Activated CD8-positive, alpha-beta memory T cell treated with anti-CD3 and anti-CD28 coated beads for 36 hours (primary cell): Measurements from ENCODE around the gene DACH1. TPM values are rescaled to one million over a fixed set of nuclear protein-coding genes. Genes with fewer than 3 reads are reported as not detected.

Experiments
- CTCF ChIA-PET: fragments of 350-600 bp; sonication (Branson Sonifier 250); formaldehyde crosslinking; loops from one replicate; lab custom pipeline; 2021; ENCODE audit warnings: antibody characterized with exemption; lab: Charles Lee
- POLR2A ChIA-PET: fragments of 350-600 bp; sonication (Branson Sonifier 250); formaldehyde crosslinking; loops from one replicate; lab custom pipeline; 2021; ENCODE audit warnings: antibody characterized with exemption; lab: Charles Lee
- total RNA-seq, 2 experiments: library from RNA; stranded (reverse); gene quantifications; one replicate each; pipeline ENCODE4 v1.2.3, GENCODE V29; 2021

Gene DACH1
- total RNA-seq, 2 experiments from 2014 or later: not detected

DNA sequence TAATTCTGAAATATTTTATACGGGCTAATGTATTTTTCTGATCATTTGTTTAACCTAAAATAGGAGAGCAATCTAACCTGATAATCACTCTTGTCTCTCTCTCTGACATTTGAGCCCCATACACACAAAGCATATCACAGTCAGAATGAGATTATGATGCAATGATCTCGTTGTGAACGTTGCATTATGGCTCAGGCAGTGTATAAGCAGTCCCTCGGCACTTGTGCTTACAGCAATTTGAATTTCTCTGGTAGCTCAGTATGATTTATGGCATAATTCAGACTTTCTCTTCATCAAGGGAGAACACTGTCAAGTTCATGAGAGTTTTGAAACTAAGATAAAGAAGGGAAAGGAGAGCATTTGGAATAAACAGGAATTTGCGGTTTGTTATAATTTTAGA is 256.1 kb downstream of the DACH1 start:
- POLR2A ChIA-PET: no interaction called here

DNA sequence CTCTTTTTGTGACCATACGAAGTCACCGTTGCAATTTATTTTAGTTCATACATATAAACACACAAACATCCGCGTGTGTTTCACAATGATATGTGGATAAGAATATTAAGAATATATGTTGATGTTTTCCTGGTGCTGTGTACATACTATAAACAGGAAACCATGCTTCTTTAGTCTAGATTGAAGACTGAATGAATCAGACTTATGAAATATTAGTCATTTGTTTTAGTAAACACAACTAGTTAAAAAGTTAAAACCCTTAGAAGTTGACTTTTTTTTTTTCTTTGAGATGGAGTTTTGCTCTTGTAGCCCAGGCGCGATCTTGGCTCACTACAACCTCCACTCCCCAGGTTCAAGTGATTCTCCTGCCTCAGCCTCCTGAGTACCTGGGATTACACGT is 257.7 kb downstream of the DACH1 start:
- ChIA-PET CTCF (no interaction called here), POLR2A (no interaction called here)

More for the DNA sequence above, 256.1 kb downstream of the DACH1 start:
- CTCF ChIA-PET: no interaction called here

DNA sequence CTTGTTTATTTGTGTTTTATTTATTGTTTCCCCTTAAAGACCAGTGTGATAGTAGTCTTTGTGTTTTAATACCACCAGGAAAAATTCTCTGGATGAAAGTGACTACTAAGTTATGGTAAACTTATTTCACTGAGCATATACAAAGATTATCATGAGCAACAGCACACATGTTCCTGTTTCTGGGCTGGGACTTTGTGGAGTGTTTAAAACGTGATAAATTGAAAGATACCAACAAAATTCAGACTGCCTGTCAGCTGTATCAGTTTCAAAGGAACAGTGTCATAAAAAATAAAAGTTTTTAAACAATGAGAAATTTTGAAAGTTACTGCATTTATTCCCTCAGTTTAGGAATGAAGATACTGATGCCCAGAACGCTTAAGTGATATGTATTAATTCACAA is 259.4 kb downstream of the DACH1 start:
- POLR2A ChIA-PET: no interaction called here
- CTCF ChIA-PET: no interaction called here

DNA sequence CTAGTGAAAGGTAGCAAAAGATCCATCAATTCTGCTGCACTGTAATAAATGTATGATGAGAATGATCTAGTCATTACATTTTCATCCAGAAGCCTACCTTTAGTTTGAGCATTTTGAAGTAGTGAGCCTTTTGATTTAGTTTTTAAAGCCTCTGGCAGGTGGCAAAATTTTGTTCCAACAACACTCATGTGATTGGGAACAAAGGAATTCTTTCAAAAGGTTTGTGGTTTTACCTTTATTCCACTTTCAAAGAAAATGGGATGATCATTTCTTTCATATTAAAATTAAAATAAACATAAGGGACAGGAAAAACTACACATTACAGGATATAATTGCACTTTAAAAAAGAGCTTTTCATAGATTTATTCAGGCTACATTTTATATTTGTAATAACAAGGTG is 260.2 kb downstream of the DACH1 start:
- ChIA-PET POLR2A (no interaction called here), CTCF (no interaction called here)

DNA sequence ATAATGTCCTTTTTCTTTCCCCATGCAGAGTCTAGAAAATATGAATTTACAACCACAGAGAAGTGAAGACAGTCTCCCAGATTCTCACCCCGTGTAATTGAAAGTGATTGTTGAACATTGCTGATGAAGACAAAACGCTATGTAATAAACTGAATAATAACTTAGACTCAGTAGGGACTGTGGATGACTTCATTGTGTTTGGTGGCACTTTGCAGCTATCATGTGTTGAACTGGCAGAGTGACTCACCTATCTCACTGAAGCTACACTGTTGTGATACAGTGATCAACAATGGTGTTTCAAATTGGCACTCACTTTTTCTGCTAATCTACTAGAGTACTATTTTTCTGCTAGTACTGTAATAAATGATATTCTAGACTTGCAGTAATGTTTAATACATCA is 261.3 kb downstream of the DACH1 start:
- POLR2A ChIA-PET: no interaction called here
- CTCF ChIA-PET: no interaction called here

DNA sequence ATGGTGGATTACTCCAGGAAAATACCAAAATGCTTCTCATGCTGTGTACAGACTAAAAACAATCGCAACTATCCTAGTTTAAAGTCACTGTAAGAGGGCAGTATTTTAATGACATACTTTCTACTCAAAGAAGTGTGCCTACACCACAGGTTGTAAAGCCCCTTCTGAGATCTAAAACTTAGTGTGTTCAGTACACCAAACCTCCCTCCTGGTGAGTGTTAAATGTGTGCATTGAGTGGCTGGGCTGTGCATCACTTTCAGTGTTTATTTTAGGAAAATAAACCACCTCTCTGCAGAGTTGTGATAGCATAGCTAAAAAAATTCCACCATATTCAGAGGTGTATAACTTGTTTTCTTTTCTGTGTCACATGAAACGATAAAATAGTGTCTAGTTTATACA is 263.7 kb downstream of the DACH1 start:
- ChIA-PET CTCF (no interaction called here), POLR2A (no interaction called here)

DNA sequence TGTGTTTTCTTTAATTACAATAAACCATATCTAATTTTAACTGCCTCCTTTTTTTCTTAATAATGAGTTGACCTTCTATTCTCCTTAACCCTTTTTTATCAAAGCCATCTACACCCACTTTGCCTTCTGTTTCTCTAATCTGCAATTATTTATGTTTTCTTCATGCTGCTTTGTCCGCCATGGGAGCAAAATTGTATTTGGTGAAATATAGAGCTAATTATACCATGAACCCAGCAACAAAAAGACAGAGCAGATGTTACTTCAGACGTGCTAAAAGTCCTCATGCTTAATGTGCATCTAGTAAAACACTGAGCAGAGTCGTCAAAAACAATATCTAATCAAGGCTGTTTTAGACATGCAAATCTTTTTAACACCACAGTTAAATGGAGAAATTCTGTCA is 264.7 kb downstream of the DACH1 start:
- ChIA-PET POLR2A (no interaction called here), CTCF (no interaction called here)

DNA sequence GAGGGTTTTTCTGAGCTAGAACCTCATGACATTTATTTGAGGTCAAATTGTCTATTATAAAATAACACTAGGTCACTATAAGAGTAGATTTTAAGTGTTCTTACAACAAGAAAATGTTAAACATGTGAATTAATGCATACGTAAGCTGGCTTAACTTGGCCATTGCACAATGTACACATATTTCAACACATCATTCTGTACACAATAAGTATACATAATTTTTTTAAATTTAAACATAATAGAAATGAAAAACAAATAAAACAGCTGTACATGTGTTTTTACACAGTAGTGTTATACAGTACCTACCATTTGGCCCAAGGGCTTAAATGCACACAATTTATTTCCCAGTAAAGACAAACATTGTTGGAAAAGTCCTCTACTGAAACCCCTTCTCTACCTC is 269.9 kb downstream of the DACH1 start:
- ChIA-PET POLR2A (no interaction called here), CTCF (no interaction called here)

DNA sequence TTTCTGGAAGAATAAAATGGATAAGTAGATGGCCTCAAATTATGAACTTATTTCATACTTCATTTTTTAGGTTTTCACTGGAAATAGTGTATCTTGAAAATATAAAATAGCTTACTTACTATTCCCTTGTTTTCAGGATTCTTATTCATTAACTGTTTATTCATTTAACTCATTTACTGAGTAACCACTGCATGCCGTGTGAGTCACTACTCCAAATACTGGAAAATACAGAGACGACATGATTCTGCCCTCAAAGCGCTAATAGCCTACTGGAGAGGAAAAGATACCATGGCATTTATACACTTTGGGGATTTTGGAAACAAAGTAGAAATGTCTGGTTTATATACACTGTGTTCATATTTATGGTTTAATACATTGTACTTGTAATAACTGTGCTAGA is 270.9 kb downstream of the DACH1 start:
- CTCF ChIA-PET: no interaction called here
- POLR2A ChIA-PET: no interaction called here

DNA sequence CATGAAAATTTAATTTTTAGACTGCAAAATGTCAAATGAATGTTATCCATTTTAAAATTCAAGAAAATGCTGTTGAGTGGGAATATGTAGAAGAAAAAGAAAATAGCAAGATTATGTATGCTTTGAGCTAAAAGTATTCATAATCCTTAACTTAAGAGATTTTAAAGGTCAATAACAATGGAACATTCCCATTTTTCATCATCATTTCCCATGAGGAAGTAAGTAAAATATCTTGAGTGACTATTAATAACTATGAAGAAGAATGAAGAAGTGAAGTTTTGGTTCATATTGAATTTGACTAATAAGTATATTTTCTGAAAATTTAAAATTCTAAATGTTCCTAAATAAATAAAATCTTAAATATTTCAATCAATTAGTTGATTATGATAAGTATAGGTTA is 273.4 kb downstream of the DACH1 start:
- ChIA-PET POLR2A (no interaction called here), CTCF (no interaction called here)

DNA sequence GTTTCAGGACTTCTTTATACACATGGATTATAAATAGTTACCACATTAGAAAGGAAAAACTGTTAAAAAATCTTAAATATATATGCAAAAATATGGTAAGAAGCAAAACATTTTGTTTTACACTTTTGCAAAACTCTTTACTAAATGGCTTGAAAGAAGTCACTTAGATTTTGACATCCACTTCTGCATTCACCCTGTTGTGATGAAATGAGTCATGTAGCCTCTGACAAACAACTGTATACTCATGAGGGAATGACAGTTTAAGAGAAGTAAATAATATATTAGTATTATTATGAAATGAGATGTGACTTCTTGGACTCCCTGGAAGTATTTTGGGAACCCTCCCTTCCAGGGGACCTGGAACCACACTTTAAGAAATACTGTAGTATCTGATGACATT is 275.6 kb downstream of the DACH1 start:
- ChIA-PET CTCF (no interaction called here), POLR2A (no interaction called here)

DNA sequence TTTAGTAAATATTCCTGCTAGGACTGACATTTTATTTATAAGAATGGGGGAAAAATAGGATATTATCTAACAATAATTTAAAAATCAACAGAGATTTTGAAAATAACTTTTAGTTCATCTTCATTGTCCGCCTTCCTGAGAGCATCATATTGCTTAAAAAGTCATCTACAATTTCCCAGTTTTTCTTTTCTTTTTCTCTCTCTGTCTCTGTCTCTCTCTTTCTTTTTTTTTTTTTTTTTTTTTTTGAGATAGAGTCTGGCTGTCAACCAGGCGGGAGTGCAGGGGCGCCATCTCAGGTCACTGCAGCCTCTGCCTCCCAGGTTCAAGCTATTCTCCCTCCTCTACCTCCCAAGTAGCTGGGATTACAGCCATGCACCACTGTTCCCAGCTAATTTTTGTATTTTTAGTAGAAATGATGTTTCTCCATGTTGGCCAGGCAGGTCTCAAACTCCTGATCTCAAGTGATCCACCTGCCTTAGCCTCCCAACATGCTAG is 276.3 kb downstream of the DACH1 start:
- CTCF ChIA-PET: no interaction called here
- POLR2A ChIA-PET: no interaction called here

DNA sequence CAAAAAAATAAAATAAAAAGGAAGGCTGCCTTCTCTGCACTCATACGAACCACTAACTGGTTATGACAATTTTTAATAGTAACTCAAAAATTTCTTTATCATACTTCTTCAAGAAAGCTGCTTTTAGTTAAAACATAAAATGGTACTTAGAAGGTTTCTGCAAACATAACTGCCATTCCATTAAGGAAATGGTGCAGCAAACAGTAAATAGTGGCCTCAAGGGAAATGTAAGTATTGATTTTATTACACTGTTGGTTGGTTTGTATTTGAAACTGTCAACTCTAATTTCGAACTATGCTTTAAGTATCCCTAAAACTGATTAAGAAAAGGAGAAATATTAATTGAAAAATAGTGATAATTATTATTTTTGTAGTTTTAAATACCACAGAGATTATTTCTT is 278.0 kb downstream of the DACH1 start:
- ChIA-PET CTCF (no interaction called here), POLR2A (no interaction called here)

DNA sequence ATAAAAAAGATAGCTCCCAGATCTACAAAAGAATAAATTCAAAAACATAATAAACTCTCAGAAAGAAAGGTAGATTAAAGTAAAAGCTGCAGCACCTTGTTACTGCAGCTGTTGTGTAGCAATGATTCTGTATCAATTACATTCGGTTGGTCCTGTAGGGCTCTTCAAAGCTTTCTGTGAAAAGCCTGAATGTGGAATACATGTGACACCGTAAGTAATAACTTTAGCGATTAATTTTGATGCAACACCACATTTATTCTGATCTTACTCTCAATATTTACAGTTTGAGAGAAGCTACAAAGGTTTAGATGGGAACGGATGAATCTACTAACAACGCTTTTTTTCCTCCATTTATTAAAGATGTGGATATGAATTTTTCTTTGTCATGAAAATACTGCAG is 279.2 kb downstream of the DACH1 start:
- CTCF ChIA-PET: no interaction called here
- POLR2A ChIA-PET: no interaction called here

DNA sequence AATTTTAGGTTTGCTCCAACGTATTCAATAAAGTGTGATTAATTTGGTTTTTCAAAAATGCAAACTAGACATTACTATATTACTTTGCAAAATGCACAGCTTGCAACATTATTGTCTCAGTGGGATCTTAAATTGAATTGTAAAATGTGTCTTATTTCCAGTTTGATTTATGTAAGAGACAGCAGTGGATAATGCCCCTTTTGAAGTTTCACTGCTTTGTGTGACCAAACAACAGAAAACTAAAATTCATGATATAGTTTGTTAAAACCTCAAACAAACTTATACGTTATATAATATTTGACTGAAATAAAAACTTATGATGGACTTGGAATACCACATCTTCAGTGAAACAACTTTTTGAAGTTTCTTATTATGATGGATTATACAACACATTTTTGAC is 279.8 kb downstream of the DACH1 start:
- CTCF ChIA-PET: no interaction called here
- POLR2A ChIA-PET: no interaction called here

DNA sequence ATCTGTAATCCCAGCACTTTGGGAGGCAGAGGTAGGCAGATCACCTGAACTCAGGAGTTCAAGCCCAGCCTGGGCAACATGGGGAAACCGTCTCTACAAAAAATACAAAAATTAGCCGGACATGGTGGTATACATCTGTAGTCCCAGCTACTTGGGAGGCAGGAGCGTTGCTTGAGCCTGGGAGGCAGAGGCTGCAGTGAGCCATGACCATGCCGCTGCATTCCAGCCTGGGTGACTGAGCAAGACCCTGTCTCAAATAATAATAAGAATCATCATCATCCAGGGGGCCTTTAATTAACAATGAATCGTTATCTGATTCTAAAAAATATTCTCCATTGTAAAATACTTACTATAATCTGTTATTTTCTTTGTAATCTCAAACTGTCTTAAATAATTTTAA is 283.4 kb downstream of the DACH1 start:
- ChIA-PET CTCF (no interaction called here), POLR2A (no interaction called here)

DNA sequence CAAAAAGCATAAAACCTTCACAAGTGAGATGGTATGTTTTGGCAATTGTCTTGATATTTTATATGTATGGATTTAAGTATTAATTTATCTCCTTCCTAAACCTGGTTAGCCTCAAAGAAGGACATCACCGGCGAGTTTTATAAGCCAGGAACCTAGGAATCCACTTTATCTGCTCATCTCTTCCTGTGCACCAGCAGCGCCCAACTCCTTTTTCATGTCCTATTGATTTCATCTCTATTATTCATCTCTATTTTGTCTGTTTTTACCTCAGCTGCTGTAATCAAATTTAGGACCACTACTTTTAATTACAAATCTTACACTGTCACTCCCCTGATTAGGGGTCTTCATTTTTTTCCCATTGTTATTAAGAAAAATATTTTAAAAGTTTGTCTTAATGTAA is 286.4 kb downstream of the DACH1 start:
- ChIA-PET POLR2A (no interaction called here), CTCF (no interaction called here)

DNA sequence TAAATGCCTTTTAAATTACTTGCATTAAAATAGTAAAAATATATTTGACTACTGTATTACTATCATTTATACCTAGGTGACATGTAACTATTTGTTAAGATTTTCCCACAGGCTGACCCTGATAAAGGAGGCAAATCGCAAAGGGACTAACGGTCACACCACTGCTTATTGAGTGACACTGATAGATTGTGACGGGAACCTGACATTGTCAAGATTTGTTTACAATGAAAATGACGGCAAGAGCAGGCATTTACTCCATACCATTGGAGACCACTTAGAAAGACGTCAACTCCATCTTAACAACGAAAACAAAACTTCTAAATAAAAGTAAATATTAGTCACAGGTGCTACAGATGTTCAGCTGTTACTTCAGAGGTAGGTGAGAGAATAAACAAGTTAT is 289.0 kb downstream of the DACH1 start:
- ChIA-PET CTCF (no interaction called here), POLR2A (no interaction called here)

DNA sequence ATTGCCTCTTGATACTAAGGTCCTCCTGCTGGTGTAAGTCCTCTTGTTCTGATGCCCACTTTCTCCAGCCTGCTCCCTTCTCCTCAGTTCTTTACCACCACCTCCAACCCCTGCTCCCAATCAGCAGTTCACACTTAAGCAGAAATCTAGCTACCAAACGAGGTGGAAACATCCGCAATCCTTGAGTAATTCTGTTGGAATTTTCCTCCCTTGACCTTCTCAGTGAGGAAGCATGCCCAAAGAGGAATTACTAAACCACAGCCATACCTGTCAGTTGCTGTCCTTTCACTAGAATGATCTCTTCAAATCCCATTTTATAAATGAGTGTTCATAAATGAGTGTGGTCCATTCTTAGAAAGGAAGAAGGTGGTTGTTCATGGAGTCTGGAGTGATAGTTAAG is 289.9 kb downstream of the DACH1 start:
- POLR2A ChIA-PET: no interaction called here
- CTCF ChIA-PET: no interaction called here

DNA sequence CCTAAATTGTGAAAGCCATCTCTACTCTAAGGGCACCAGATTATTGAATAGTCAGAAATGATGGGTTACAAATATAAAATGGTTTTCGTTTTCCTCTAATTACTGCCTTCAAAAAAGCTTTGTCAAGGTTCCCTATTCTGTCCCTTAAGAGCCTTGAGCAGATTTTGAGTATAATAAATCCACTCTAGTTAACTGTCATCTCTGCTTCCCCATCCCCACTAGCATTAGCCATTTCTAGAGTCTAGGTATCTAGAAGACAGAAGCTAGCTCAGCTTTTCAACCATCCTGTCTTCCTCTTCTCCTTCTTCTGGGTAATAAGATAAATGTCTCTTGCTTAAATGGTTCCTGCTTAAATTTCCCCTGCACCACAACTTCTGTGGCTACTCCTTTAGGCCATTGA is 290.4 kb downstream of the DACH1 start:
- CTCF ChIA-PET: no interaction called here
- POLR2A ChIA-PET: no interaction called here

DNA sequence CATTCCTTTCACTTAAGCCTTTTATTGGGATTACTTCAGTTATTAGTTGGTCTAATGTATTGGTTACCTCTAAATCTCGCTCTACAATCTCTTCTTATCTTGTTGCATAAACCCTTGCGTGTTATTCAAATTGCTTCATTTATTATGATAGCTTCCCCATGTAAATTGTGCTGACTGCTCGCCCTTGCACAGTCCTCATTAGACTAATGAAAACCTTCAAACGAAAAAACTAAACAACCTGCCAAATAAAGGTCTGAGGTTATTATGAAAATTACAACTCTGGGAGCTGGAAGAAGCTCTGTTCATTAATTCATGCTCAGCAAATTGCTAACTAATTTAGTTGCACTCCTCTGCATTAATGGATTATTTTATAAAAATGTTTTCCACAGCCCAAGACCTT is 320.1 kb downstream of the DACH1 start:
- ChIA-PET POLR2A (no interaction called here), CTCF (no interaction called here)

DNA sequence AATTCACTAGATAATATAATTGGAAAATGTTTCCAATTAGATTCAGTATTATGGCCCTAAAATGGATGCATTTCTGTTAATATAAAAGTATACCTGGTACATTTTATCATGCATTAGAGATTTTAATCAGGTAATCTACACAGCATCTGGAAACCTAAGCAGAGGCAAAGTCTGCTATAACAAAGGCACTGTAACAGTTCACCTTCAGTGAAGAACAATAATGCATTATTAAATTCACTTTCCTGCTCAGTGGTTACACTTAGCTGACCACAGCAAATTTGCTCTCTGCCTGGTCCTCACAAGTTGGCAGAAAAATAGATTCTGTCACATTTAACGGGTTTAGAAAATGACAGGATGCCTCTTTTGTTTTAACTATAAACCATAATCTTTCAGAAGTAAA is 326.9 kb downstream of the DACH1 start:
- ChIA-PET POLR2A (no interaction called here), CTCF (no interaction called here)

DNA sequence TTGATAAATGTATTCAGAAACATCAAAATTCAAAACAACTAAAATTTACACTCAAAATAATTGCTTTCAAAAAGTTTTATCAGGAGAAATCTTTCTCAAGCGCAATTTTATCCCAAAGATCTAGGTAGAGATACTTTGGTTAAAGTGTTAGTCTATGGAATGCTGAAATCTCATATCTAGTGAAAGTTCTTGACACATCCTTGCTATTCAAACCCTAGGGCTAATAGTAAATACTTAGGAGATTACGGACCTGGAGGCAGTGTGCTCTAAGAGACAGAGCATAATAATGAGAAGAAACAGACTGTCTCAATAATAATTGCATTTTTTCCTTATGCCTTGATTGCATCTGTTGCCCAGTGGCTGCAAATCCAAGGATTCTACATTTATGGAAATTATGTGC is 330.8 kb downstream of the DACH1 start:
- ChIA-PET POLR2A (no interaction called here), CTCF (no interaction called here)
